ENCODE data around the gene TAS2R1. TPM values are rescaled to one million over a fixed set of nuclear protein-coding genes. Genes with fewer than 3 reads are reported as not detected.

The TAS2R1 gene
- total RNA-seq, 1 donor from 2014 or later, result not detected

DNA sequence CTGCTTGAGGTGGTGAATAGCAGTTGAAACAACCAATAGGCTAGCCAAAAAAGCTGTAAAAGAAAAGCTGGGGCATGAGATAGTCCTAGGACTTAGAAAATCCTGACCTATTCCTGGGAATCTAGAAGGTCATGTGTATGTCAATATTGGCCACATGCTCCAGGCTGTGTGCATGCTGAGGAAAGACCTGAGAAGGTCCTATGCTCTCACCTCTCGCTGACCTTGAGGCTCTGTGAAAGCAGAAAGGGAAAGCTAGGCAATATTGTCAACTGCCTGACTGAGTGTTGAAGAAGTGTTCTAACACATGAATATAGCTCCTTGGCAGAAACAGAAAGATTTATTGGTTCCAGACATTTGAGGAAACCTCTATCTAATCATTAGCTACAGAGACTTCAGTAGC is 19.8 kb downstream of the TAS2R1 start:
- Histone ChIP-seq H3K36me3 (no peaks in the 10 kb centered on the region), H3K27ac (replicated peaks) (no peak overlapping the region), H3K4me1 (no peaks in the 10 kb centered on the region), H3K27me3 (ENCODE audit: low read depth) (no peaks in the 10 kb centered on the region), H3K9me3 (replicated peaks) (peaks cover 24% of the 10 kb centered on the region), H3K4me3 (no peak overlapping the region)
- TF ChIP-seq, protein P1, sequence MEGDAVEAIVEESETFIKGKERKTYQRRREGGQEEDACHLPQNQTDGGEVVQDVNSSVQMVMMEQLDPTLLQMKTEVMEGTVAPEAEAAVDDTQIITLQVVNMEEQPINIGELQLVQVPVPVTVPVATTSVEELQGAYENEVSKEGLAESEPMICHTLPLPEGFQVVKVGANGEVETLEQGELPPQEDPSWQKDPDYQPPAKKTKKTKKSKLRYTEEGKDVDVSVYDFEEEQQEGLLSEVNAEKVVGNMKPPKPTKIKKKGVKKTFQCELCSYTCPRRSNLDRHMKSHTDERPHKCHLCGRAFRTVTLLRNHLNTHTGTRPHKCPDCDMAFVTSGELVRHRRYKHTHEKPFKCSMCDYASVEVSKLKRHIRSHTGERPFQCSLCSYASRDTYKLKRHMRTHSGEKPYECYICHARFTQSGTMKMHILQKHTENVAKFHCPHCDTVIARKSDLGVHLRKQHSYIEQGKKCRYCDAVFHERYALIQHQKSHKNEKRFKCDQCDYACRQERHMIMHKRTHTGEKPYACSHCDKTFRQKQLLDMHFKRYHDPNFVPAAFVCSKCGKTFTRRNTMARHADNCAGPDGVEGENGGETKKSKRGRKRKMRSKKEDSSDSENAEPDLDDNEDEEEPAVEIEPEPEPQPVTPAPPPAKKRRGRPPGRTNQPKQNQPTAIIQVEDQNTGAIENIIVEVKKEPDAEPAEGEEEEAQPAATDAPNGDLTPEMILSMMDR (IDR thresholded peaks at IDR 0.05; ENCODE audit: borderline replicate concordance), result no peak
- DNase-seq, result no peak
- intact Hi-C loops (cut with micrococcal nuclease), result no loop called here

DNA sequence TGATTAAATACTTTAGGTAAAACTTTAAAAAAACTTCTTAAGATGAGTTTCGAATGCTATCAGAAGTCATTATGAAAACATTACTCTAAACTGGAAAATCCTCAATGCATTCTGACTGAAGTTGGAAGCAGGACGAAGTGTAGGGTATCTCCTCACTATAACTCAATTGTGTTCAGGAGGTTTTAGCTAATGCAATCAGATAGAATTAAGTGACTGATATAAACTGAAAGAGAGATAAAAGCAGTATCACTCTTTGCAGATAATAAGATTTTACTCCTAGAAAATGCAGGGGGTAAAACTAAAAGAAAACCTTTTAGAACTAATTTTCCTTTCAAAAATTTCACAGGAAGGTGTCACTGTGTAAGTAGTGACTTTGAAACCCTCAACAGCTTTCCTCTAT is 22.1 kb downstream of the TAS2R1 start:
- TF ChIP-seq, protein P1 (IDR thresholded peaks at IDR 0.05; ENCODE audit: borderline replicate concordance), result no peak
- intact Hi-C loops (cut with micrococcal nuclease), result no loop called here
- H3K9me3 ChIP-seq (replicated peaks), result peaks cover 24% of the 10 kb centered on the region
- no peak overlapping the region for H3K27ac ChIP-seq (replicated peaks)
- no peaks in the 10 kb centered on the region for H3K27me3 ChIP-seq (ENCODE audit: low read depth)
- no peaks in the 10 kb centered on the region for H3K4me1 ChIP-seq
- no peak for DNase-seq
- no peak overlapping the region for H3K4me3 ChIP-seq
- no peaks in the 10 kb centered on the region for H3K36me3 ChIP-seq

DNA sequence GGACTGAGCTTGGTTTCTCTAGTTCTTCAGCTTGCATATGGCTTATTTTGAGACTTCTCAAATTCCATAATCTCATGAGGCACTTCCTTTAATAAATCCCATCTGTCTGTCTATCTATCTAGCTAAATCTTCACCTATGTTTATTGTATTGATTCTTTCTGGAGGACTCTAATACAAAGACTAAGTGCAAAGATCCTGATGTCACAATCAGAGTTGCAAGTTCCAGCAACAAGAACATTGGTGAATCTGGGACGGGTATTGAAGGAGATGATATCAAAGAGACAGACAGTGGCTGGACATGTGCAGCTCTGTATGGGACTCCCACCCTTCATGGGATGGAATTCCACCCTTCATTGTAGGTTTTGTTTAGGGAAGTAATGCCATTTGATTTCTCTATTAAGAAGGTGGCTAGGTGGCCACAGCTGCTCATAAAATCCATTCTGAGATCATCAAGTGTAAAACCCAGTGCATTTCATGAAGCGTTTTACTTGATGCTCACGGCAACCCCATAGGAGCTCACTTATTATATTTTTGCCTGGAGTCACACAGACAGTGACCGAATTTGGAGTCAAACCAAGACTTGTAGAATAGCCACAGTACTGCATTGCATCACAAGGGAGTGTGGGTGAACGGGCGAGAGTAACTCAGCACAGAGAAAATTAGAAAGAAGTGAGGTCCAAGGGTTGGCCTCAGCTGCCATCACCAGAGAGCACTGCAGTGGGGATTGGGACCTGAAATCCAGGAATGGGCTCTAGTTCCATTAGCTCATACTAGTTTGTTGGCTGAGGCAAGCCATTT is 24.9 kb downstream of the TAS2R1 start:
- Histone ChIP-seq H3K36me3 (no peaks in the 10 kb centered on the region), H3K27me3 (ENCODE audit: low read depth) (no peaks in the 10 kb centered on the region), H3K9me3 (replicated peaks) (peaks cover 4% of the 10 kb centered on the region), H3K4me1 (no peaks in the 10 kb centered on the region), H3K4me3 (no peak overlapping the region), H3K27ac (replicated peaks) (no peak overlapping the region)
- intact Hi-C loops (cut with micrococcal nuclease), result no loop called here
- TF ChIP-seq, protein P1 (IDR thresholded peaks at IDR 0.05; ENCODE audit: borderline replicate concordance), result no peak
- no peak for DNase-seq

DNA sequence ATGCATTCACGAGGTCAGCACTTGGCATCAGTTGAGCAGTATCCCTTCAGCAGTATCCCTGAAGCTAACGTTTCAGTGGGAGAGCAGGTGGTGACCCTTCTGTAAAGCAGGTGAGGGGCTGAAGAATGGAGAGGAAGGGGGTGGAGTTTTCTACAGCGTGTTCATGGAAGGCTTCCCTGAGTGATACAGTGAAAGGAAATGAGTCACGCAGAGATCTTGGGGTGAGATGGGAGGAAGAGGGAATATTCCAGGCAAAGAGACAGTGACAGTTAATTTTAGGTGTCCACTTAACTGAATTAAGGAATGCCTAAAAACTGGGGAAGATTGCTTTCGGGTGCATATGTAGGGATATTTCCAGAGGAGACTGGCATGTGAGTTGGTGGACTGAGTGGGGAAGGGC is 25.7 kb downstream of the TAS2R1 start:
- Histone ChIP-seq H3K27ac (replicated peaks) (no peak overlapping the region), H3K4me1 (no peaks in the 10 kb centered on the region), H3K27me3 (ENCODE audit: low read depth) (no peaks in the 10 kb centered on the region), H3K36me3 (no peaks in the 10 kb centered on the region), H3K9me3 (replicated peaks) (no peaks in the 10 kb centered on the region), H3K4me3 (no peak overlapping the region)
- DNase-seq, result no peak
- intact Hi-C loops (cut with micrococcal nuclease), result no loop called here
- TF ChIP-seq, protein P1 (IDR thresholded peaks at IDR 0.05; ENCODE audit: borderline replicate concordance), result no peak

DNA sequence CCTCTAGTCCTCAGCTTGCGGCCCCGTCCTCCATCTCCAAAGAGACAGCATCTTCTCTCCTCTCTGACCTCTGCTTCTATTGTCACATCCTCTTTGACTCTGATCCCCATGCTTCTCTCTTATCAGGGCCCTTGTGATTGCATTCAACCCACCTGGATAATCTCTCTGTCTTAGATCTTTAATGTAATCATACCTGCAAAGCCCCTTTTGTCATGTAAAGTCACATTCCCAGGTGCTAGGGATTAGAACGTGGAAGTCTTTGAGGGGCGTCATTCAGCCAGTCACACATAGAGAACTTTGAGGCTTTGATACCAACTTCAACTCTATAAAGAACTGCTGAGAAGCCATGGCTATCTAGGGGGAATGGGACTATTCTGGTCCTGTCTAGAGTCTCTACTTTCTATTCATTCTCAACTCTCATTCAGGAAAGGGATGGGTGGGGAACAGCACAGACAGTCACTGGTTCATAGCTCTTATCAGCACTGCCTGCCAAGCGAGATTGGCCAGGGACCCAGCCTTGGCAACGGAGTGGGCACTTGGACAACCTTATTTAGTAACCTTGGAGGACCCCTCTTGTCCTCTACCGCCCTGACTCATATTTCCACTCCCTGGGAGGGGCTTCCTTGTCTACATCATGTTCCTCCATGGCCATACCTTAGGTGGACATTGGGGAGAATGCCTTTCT is 29.0 kb downstream of the TAS2R1 start:
- no peak overlapping the region for H3K4me3 ChIP-seq
- intact Hi-C loops (cut with micrococcal nuclease), result no loop called here
- no peaks in the 10 kb centered on the region for H3K9me3 ChIP-seq (replicated peaks)
- no peak overlapping the region for H3K27ac ChIP-seq (replicated peaks)
- no peaks in the 10 kb centered on the region for H3K36me3 ChIP-seq
- TF ChIP-seq, protein P1 (IDR thresholded peaks at IDR 0.05; ENCODE audit: borderline replicate concordance), result no peak
- H3K27me3 ChIP-seq (ENCODE audit: low read depth), result no peaks in the 10 kb centered on the region
- no peak for DNase-seq
- no peaks in the 10 kb centered on the region for H3K4me1 ChIP-seq

Data from left ventricle myocardium inferior (tissue), 1 donor.